Endothelial cell (in vitro differentiated cells): ENCODE results near the gene STMN3. TPM values are rescaled to one million over a fixed set of nuclear protein-coding genes. Genes with fewer than 3 reads are reported as not detected.

Source experiments
- DNase-seq: peaks from one replicate; pipeline ENCODE4 v3.0.0; 2021; ENCODE audit warnings: low spot score
- H3K27ac Mint-ChIP-seq: one replicate; pipeline ENCODE4 v1.8.0; 2021; ENCODE audit warnings: mixed read lengths, inconsistent platforms; ENCODE audit not compliant: unreplicated experiment
- H3K27me3 Mint-ChIP-seq: one replicate; pipeline ENCODE4 v1.8.0; 2021; ENCODE audit warnings: mild to moderate bottlenecking, moderate library complexity, mixed read lengths, inconsistent platforms; ENCODE audit not compliant: unreplicated experiment
- H3K36me3 Mint-ChIP-seq: one replicate; pipeline ENCODE4 v1.8.0; 2021; ENCODE audit warnings: mild to moderate bottlenecking, low read depth, mixed read lengths, inconsistent platforms; ENCODE audit not compliant: unreplicated experiment
- H3K4me1 Mint-ChIP-seq: one replicate; pipeline ENCODE4 v1.8.0; 2021; ENCODE audit warnings: mild to moderate bottlenecking, mixed read lengths, inconsistent platforms; ENCODE audit not compliant: unreplicated experiment
- H3K4me3 Mint-ChIP-seq: one replicate; pipeline ENCODE4 v1.8.0; 2021; ENCODE audit warnings: mild to moderate bottlenecking, mixed read lengths, inconsistent platforms; ENCODE audit not compliant: unreplicated experiment
- H3K9me3 Mint-ChIP-seq: one replicate; pipeline ENCODE4 v1.8.0; 2021; ENCODE audit warnings: mixed read lengths, inconsistent platforms; ENCODE audit not compliant: unreplicated experiment
- CTCF ChIP-seq: fragments of 200-600 bp; sonication (generic); IDR thresholded peaks from one replicate; pipeline ENCODE4 v1.5.0; 2021; ENCODE audit warnings: antibody characterized with exemption; ENCODE audit not compliant: unreplicated experiment
- total RNA-seq: library from RNA; stranded (reverse); fragmentation: NEBNext Ultra II Directional; extraction: Animal tissue kit (Norgen Biotek cat#: 25700); gene quantifications from one replicate; pipeline ENCODE4 v1.2.1, GENCODE V29; 2021; ENCODE audit not compliant: unreplicated experiment

Gene STMN3
- total RNA-seq, 1 donor from 2014 or later: 12.8 TPM

- H3K27me3 Mint-ChIP-seq: peaks cover 6% of the 10 kb centered on the region
- DNase-seq: no peak
- no peaks in the 10 kb centered on the region for H3K9me3 Mint-ChIP-seq
- H3K4me1 Mint-ChIP-seq: no peaks in the 10 kb centered on the region
- H3K27ac Mint-ChIP-seq: no peak overlapping the region
- TF ChIP-seq CTCF: no peak
- peak overlapping the region; percentile 51 for H3K4me3 Mint-ChIP-seq
- peaks cover 24% of the 10 kb centered on the region for H3K36me3 Mint-ChIP-seq
These were observed 55.4 kb downstream of the STMN3 start for GRCh38 chr20:63597651-63598478.

- no peak for DNase-seq
- H3K27ac Mint-ChIP-seq: no peak overlapping the region
- H3K9me3 Mint-ChIP-seq: no peaks in the 10 kb centered on the region
- H3K36me3 Mint-ChIP-seq: peaks cover 18% of the 10 kb centered on the region
- H3K4me3 Mint-ChIP-seq: no peak overlapping the region
- no peaks in the 10 kb centered on the region for H3K4me1 Mint-ChIP-seq
- peaks cover 4% of the 10 kb centered on the region for H3K27me3 Mint-ChIP-seq
- no peak for TF ChIP-seq CTCF
These were observed 56.8 kb downstream of the STMN3 start for GRCh38 chr20:63596423-63596822.

- no peak for DNase-seq
- TF ChIP-seq CTCF: no peak
- H3K4me3 Mint-ChIP-seq: no peak overlapping the region
- H3K27me3 Mint-ChIP-seq: peaks cover 5% of the 10 kb centered on the region
- no peaks in the 10 kb centered on the region for H3K9me3 Mint-ChIP-seq
- no peaks in the 10 kb centered on the region for H3K4me1 Mint-ChIP-seq
- H3K36me3 Mint-ChIP-seq: peaks cover 24% of the 10 kb centered on the region
- no peak overlapping the region for H3K27ac Mint-ChIP-seq
These were observed 57.7 kb downstream of the STMN3 start for GRCh38 chr20:63595416-63596127.

GRCh38 chr20:63594043-63594561 lies 59.1 kb downstream of the STMN3 start:
- peaks cover 17% of the 10 kb centered on the region for H3K36me3 Mint-ChIP-seq
- TF ChIP-seq CTCF: no peak
- H3K4me1 Mint-ChIP-seq: peaks cover 2% of the 10 kb centered on the region
- DNase-seq: no peak
- H3K27ac Mint-ChIP-seq: no peak overlapping the region
- H3K27me3 Mint-ChIP-seq: peaks cover 5% of the 10 kb centered on the region
- no peaks in the 10 kb centered on the region for H3K9me3 Mint-ChIP-seq
- H3K4me3 Mint-ChIP-seq: no peak overlapping the region
